Liver (tissue), 9 donors: ENCODE results near the gene RYR3. TPM values are rescaled to one million over a fixed set of nuclear protein-coding genes. Genes with fewer than 3 reads are reported as not detected.

Experiments
- DNase-seq: peaks from one replicate; pipeline ENCODE4 v3.0.0-alpha.2; 2017; ENCODE audit warnings: low spot score
- H3K27ac ChIP-seq, 2 donors: one replicate each; pipeline ENCODE4 v1.7.0; 2013; ENCODE audit warnings: inconsistent platforms in 2 of 2, low read length in 2 of 2, control low read depth in 1 of 2, low read depth in 1 of 2, mild to moderate bottlenecking in 1 of 2
- H3K27me3 ChIP-seq, 4 donors: one replicate each; pipeline versions ENCODE4 v1.6.1 to v1.7.0; 2013; ENCODE audit warnings: low read length in 3 of 4, inconsistent platforms in 1 of 4, mild to moderate bottlenecking in 1 of 4, moderate library complexity in 1 of 4; ENCODE audit not compliant: control insufficient read depth in 4 of 4, insufficient read depth in 4 of 4
- H3K36me3 ChIP-seq, 4 donors: one replicate each; pipeline versions ENCODE4 v1.6.1 to v1.7.0; 2013; ENCODE audit warnings: low read length in 3 of 4, mild to moderate bottlenecking in 3 of 4, low read depth in 1 of 4, moderate library complexity in 1 of 4; ENCODE audit not compliant: control insufficient read depth in 4 of 4, insufficient read depth in 3 of 4
- H3K4me1 ChIP-seq, 4 donors: one replicate each; pipeline versions ENCODE4 v1.6.1 to v1.7.0; 2013; ENCODE audit warnings: low read length in 3 of 4, mild to moderate bottlenecking in 3 of 4, moderate library complexity in 1 of 4; ENCODE audit not compliant: control insufficient read depth in 4 of 4, insufficient read depth in 4 of 4
- H3K4me3 ChIP-seq, 3 donors: one replicate each; pipeline versions ENCODE4 v1.6.1 to v1.7.0; 2013; ENCODE audit warnings: low read length in 3 of 3, control low read depth in 1 of 3, low read depth in 1 of 3, mild to moderate bottlenecking in 1 of 3
- H3K9ac ChIP-seq, 2 donors: one replicate each; pipeline ENCODE4 v1.7.0; 2013; ENCODE audit warnings: low read length in 2 of 2, mild to moderate bottlenecking in 2 of 2, moderate library complexity in 2 of 2, control low read depth in 1 of 2, low read depth in 1 of 2
- H3K9me3 ChIP-seq, 4 donors: one replicate each; pipeline versions ENCODE4 v1.6.1 to v1.7.0; 2013; ENCODE audit warnings: low read length in 3 of 4; ENCODE audit not compliant: control insufficient read depth in 4 of 4
- ATF3 ChIP-seq: IDR thresholded peaks from 2 replicates; pipeline ENCODE4 v1.6.1; 2016; ENCODE audit warnings: antibody characterized with exemption
- EGR1 ChIP-seq, 2 donors: IDR thresholded peaks; 2 replicates each; pipeline ENCODE4 v1.6.1; 2016 to 2018; ENCODE audit warnings: antibody characterized with exemption in 2 of 2, low read depth in 2 of 2
- FOXA1 ChIP-seq: IDR thresholded peaks from 2 replicates; pipeline ENCODE4 v1.6.1; 2016; ENCODE audit warnings: antibody characterized with exemption
- FOXA2 ChIP-seq: IDR thresholded peaks from 2 replicates; pipeline ENCODE4 v1.6.1; 2016; ENCODE audit warnings: antibody characterized with exemption
- GABPA ChIP-seq, 2 donors: IDR thresholded peaks in 1 of 2; conservative IDR thresholded peaks in 1 of 2; 2 replicates each; pipeline ENCODE4 v1.6.1; 2016; ENCODE audit warnings: antibody characterized with exemption in 2 of 2, mild to moderate bottlenecking in 1 of 2, moderate library complexity in 1 of 2
- JUND ChIP-seq, 2 donors: IDR thresholded peaks; 2 replicates each; pipeline ENCODE4 v1.6.1; 2016; ENCODE audit warnings: antibody characterized with exemption in 2 of 2
- NR2F2 ChIP-seq: IDR thresholded peaks from 2 replicates; pipeline ENCODE4 v1.6.1; 2016; ENCODE audit warnings: antibody characterized with exemption
- RAD21 ChIP-seq, 2 donors: IDR thresholded peaks; 2 replicates each; pipeline ENCODE4 v1.6.1; 2016; ENCODE audit warnings: antibody characterized with exemption in 2 of 2, mild to moderate bottlenecking in 2 of 2
- RXRA ChIP-seq, 2 donors: IDR thresholded peaks; 2 replicates each; pipeline ENCODE4 v1.6.1; 2017 to 2018; ENCODE audit warnings: antibody characterized with exemption in 2 of 2, mild to moderate bottlenecking in 1 of 2
- SP1 ChIP-seq: IDR thresholded peaks from 2 replicates; pipeline ENCODE4 v1.6.1; 2018; ENCODE audit warnings: antibody characterized with exemption, mild to moderate bottlenecking
- TAF1 ChIP-seq: conservative IDR thresholded peaks from 2 replicates; pipeline ENCODE4 v1.6.1; 2016; ENCODE audit warnings: antibody characterized with exemption, mild to moderate bottlenecking
- WGBS: extraction: QIAGEN DNeasy Blood & Tissue Kit; methylation state at CpG from one replicate; pipeline ENCODE4 v1.1.7; 2013; 5-methylcytosine and 5-hydroxymethylcytosine counted together
- polyA plus RNA-seq, 2 donors: library from polyadenylated mRNA; stranded (reverse) in 1 of 2; unstranded in 1 of 2; fragments of 200-250 nt in 1 of 2; fragments of >200 nt in 1 of 2; fragmentation: Nextera tagmentation in 1 of 2; extraction: Ambion mirVana in 1 of 2; gene quantifications; one replicate each; pipeline versions ENCODE4 v1.2.1 to v1.2.3, GENCODE V29; 2013 to 2015
- total RNA-seq, 2 donors: library from RNA; depleted of rRNA; stranded (reverse); fragments of >200 nt; gene quantifications; one replicate each; pipeline ENCODE4 v1.2.3, GENCODE V29; 2014
- TF ChIP-seq, protein P1 (sequence below): IDR thresholded peaks from 2 replicates; pipeline ENCODE4 v1.6.1; 2016; ENCODE audit warnings: antibody characterized with exemption, mild to moderate bottlenecking
- TF ChIP-seq, protein P2 (sequence below): IDR thresholded peaks from 2 replicates; pipeline ENCODE4 v1.6.1; 2016; ENCODE audit warnings: antibody characterized with exemption
- TF ChIP-seq, protein P3 (sequence below): fragments of 150-350 bp; IDR thresholded peaks from 2 replicates; pipeline ENCODE4 v1.5.1; 2017; ENCODE audit warnings: improper control_type of control experiment, low read depth, low read length; ENCODE audit not compliant: missing input control
- donor health status: healthy.
- donor health status: healthy.
- donor health status: healthy.
- donor health status: healthy.
- donor health status: healthy.

Gene RYR3
- total and polyA plus RNA-seq, 4 donors: 0.01 to 1.1 (median 0.22) TPM

- no peak for TF ChIP-seq ATF3
Measured at GRCh38 chr15:33639051-33639450, 328.3 kb downstream of the RYR3 start (continued).

DNA sequence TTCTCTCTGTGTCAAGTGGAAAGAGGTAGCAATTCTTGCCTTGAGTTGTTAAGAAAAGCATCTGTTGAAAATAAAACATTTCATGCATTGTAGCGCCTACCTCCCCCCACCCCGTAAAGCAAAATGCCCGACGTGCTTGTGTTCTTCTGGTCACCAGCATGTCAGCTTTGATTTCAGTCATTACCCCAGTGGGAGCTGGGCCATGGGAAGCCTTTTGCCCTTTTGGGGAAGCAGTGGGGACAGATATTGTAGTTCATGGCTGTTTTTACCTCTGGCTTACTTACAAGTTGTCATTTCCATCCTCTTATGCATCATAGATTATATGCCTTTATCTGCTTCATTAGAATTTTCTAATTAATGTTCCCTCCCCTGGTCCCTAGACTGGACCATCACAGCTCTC is 328.7 kb downstream of the RYR3 start:
- TF ChIP-seq ATF3: no peak
- TF ChIP-seq SP1: no peak
- TF ChIP-seq, protein P1, sequence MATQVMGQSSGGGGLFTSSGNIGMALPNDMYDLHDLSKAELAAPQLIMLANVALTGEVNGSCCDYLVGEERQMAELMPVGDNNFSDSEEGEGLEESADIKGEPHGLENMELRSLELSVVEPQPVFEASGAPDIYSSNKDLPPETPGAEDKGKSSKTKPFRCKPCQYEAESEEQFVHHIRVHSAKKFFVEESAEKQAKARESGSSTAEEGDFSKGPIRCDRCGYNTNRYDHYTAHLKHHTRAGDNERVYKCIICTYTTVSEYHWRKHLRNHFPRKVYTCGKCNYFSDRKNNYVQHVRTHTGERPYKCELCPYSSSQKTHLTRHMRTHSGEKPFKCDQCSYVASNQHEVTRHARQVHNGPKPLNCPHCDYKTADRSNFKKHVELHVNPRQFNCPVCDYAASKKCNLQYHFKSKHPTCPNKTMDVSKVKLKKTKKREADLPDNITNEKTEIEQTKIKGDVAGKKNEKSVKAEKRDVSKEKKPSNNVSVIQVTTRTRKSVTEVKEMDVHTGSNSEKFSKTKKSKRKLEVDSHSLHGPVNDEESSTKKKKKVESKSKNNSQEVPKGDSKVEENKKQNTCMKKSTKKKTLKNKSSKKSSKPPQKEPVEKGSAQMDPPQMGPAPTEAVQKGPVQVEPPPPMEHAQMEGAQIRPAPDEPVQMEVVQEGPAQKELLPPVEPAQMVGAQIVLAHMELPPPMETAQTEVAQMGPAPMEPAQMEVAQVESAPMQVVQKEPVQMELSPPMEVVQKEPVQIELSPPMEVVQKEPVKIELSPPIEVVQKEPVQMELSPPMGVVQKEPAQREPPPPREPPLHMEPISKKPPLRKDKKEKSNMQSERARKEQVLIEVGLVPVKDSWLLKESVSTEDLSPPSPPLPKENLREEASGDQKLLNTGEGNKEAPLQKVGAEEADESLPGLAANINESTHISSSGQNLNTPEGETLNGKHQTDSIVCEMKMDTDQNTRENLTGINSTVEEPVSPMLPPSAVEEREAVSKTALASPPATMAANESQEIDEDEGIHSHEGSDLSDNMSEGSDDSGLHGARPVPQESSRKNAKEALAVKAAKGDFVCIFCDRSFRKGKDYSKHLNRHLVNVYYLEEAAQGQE: no peak
- TF ChIP-seq, protein P2, sequence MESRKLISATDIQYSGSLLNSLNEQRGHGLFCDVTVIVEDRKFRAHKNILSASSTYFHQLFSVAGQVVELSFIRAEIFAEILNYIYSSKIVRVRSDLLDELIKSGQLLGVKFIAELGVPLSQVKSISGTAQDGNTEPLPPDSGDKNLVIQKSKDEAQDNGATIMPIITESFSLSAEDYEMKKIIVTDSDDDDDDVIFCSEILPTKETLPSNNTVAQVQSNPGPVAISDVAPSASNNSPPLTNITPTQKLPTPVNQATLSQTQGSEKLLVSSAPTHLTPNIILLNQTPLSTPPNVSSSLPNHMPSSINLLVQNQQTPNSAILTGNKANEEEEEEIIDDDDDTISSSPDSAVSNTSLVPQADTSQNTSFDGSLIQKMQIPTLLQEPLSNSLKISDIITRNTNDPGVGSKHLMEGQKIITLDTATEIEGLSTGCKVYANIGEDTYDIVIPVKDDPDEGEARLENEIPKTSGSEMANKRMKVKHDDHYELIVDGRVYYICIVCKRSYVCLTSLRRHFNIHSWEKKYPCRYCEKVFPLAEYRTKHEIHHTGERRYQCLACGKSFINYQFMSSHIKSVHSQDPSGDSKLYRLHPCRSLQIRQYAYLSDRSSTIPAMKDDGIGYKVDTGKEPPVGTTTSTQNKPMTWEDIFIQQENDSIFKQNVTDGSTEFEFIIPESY: no peak
- TF ChIP-seq NR2F2: no peak
- 87% methylated on average over 4 of the region's 4 CpGs for WGBS
- DNase-seq: no peak
- Histone ChIP-seq H3K27me3 (peaks cover 0 to 6% (median under 1%) of the 10 kb centered on the region in 4 donors), H3K4me1 (no peaks in the 10 kb centered on the region), H3K9ac (no peak overlapping the region), H3K4me3 (no peak overlapping the region), H3K27ac (no peak overlapping the region), H3K9me3 (no peaks in the 10 kb centered on the region), H3K36me3 (no peaks in the 10 kb centered on the region)

- no peak for DNase-seq
- Histone ChIP-seq H3K36me3 (no peaks in the 10 kb centered on the region), H3K27ac (no peak overlapping the region), H3K9me3 (no peaks in the 10 kb centered on the region), H3K27me3 (peaks cover 0 to 6% (median under 1%) of the 10 kb centered on the region in 4 donors), H3K9ac (no peak overlapping the region), H3K4me3 (no peak overlapping the region), H3K4me1 (no peaks in the 10 kb centered on the region)
- 41% methylated on average over 6 of the region's 6 CpGs for WGBS
- no peak for TF ChIP-seq RAD21 (IDR thresholded peaks at IDR 0.05)
- TF ChIP-seq RXRA (IDR thresholded peaks at IDR 0.05): no peak
- TF ChIP-seq EGR1 (IDR thresholded peaks at IDR 0.05; ENCODE audit: low read depth in 2 of 2): no peak
- no peak for TF ChIP-seq NR2F2
- TF ChIP-seq GABPA (IDR thresholded peaks at IDR 0.05 in 1 of 2, conservative IDR thresholded peaks at IDR 0.05 in 1 of 2): no peak
Measured at GRCh38 chr15:33639978-33640377, 329.2 kb downstream of the RYR3 start.

DNA sequence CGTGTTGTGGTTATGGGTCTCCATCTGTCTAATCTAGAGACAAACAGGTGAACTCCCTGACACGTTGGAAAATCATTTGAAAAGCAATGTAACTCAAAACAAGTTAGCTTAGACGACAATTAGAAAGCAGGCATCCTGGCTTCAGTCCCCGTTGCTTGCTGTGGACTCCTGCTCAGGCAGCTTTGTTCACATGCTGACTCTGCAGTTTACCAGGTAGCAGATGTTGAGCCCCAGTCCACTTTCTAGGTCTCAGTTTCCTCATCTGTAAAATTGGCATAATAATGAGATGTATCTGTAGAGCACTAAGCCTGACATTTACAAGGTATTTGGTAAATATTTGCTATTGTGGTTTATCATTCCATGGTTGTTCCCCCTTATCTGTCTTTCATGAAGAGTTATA is 330.3 kb downstream of the RYR3 start:
- no peak for DNase-seq
- Histone ChIP-seq H3K4me3 (no peak overlapping the region), H3K4me1 (no peaks in the 10 kb centered on the region), H3K27me3 (peaks cover 0 to 6% (median under 1%) of the 10 kb centered on the region in 4 donors), H3K36me3 (no peaks in the 10 kb centered on the region), H3K9me3 (no peaks in the 10 kb centered on the region), H3K9ac (no peak overlapping the region), H3K27ac (no peak overlapping the region)
- TF ChIP-seq TAF1: no peak
- no peak for TF ChIP-seq SP1
- no peak for TF ChIP-seq FOXA1
- no peak for TF ChIP-seq NR2F2
- no peak for TF ChIP-seq GABPA (IDR thresholded peaks at IDR 0.05 in 1 of 2, conservative IDR thresholded peaks at IDR 0.05 in 1 of 2)
- no peak for TF ChIP-seq FOXA2
- no peak for TF ChIP-seq JUND (IDR thresholded peaks at IDR 0.05)
- TF ChIP-seq, protein P3, sequence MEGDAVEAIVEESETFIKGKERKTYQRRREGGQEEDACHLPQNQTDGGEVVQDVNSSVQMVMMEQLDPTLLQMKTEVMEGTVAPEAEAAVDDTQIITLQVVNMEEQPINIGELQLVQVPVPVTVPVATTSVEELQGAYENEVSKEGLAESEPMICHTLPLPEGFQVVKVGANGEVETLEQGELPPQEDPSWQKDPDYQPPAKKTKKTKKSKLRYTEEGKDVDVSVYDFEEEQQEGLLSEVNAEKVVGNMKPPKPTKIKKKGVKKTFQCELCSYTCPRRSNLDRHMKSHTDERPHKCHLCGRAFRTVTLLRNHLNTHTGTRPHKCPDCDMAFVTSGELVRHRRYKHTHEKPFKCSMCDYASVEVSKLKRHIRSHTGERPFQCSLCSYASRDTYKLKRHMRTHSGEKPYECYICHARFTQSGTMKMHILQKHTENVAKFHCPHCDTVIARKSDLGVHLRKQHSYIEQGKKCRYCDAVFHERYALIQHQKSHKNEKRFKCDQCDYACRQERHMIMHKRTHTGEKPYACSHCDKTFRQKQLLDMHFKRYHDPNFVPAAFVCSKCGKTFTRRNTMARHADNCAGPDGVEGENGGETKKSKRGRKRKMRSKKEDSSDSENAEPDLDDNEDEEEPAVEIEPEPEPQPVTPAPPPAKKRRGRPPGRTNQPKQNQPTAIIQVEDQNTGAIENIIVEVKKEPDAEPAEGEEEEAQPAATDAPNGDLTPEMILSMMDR: no peak
- WGBS: 72% methylated on average over 4 of the region's 4 CpGs
